ENCODE results near the gene RPL3.

DNA sequence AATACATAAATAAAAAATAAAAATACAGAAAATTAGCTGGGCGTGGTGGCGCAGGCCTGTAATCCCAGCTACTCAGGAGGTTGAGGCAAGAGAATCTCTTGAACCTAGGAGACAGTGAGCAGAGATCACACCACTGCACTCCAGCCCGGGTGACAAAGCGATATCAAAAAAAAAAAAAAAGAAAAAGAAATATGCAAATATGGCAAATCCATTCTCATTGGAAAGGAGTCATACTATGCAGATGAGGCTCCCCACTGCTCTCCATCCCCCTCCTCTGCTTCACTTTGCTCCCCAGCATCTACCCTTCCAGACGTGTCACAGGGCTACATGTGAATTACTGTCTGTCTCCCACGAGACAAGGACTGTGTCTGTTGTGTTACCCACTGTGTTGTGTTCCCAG, 38.3 kb downstream of the RPL3 start:
- no peak for TF ChIP-seq POLR2A (IDR thresholded peaks at IDR 0.05; ENCODE audit: low read depth, low read length)
- TF ChIP-seq POLR2AphosphoS5 (IDR thresholded peaks at IDR 0.05; ENCODE audit: low read depth, low read length) = no peak
- no peak for TF ChIP-seq TAF1 (IDR thresholded peaks at IDR 0.05; ENCODE audit: borderline replicate concordance, low read depth, low read length)

Measured in GM12892 (cell line).